ENCODE measurements around the gene GNAI1.
"Not testable (repeated sequence)": the region's sequence is repeated elsewhere in the genome, so short reads cannot be mapped to it uniquely, and the experiment has no call there.

The GNAI1 gene

DNA sequence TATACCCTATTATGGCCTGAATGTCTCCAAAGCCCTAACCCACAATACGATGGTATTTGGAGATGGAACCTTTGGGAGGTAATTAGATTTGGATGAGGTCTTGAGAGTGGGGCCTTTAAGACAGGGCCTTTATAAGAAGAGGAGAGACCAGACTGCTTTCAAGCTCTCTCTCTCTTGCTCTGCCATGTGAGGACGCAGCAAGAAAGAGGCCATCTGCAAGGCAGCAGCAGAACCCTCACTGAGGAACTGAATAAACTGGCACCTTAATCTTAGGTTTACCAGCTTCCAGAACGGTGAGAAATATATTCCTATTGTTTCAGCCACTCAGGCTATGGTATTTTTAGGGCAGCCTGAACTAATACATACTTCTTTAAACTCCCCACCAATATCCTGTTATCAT, 2.0 kb upstream of the GNAI1 start:
- no peak for DNase-seq (ENCODE audit: low spot score)

GRCh38 chr7:80133361-80134114, 1.1 kb upstream of the GNAI1 start:
- DNase-seq (ENCODE audit: low spot score): no peak

DNA sequence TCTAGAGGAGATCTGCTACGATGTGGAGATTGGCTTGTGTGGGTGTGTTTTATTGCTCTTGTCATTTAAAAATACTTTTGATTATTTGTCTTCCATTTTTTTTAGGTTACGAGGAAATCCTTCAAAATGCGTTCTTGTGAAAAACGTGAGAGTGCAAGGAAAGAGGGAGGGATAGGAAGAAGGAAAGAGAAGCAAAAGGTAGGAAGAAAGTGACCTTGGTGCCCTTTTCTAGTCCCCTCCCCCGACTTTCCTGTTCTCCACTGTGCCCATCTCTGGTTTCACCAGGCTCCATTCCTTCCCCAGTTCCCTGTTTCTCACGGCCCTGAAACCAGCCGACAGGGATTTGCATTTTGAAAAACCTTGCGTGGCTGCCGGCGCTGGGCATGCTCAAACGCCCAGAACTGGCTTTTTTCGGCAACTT, 506 bp upstream of the GNAI1 start:
- peak; percentile 62 for DNase-seq (ENCODE audit: low spot score)

GRCh38 chr7:80135309-80136104, 876 bp downstream of the GNAI1 start:
- peak; percentile 40 for DNase-seq (ENCODE audit: low spot score)

GRCh38 chr7:80136261-80137055, 1.8 kb downstream of the GNAI1 start:
- no peak for DNase-seq (ENCODE audit: low spot score)

- no peak for DNase-seq (ENCODE audit: low spot score)
Measured at GRCh38 chr7:80137410-80137809, 2.8 kb downstream of the GNAI1 start.

GRCh38 chr7:80139236-80139635, 4.6 kb downstream of the GNAI1 start:
- DNase-seq (ENCODE audit: low spot score): no peak

- no peak for DNase-seq (ENCODE audit: low spot score)
Measured at GRCh38 chr7:80140388-80140787, 5.8 kb downstream of the GNAI1 start.

DNA sequence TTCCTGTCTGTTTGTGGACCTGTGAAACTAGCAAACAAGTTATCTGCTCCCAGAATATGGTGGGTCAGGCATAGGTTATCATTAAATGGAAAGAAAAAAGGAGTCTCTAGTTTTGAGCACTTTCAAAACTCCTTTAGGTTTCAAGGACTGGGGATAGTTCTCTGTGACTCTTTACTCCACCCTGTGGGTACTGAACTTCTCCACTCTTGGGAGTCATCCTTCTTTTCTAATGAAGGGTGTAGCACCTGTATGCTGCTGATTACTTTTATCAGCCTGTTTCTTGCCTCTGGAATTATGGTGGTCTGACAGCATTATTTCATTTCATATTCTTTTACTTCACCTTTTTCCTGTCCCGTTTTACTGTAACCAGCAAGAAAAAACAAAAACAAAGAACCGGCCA, 6.7 kb downstream of the GNAI1 start:
- no peak for DNase-seq (ENCODE audit: low spot score)

- DNase-seq (ENCODE audit: low spot score): no peak
Measured at GRCh38 chr7:80142853-80143580, 8.4 kb downstream of the GNAI1 start.

DNA sequence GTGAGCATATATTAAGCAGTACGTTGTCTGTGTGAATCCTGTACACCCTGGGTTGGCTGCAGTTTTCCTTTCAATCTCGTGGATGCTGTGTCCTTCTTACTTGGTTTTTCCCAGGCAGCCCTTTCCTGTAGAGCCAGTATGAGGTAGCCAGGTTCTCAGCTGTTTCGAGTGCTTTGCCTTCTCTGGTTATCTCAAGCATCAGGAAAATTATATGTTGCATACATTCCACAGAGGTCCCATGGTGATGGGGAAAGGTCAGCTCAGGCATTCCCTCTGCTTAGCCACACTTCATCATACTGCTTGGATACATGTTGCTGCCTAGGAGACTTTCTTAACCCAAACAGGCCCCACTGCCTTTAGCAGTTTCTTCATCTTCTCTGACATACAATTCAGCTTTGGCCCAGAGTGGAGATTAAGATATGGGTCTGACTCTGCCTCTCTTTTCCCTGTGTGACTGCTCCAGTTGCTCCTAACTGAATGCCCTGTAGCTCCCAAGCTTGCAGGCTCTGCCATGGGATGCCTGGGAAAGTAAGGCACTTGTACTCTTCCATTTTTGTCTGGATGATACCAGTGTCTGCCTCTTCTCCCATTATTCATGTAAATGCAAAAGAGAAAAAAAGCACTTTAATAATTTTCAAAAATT, 11.3 kb downstream of the GNAI1 start:
- DNase-seq (ENCODE audit: low spot score): no peak

- DNase-seq (ENCODE audit: low spot score): no peak
Measured at GRCh38 chr7:80146545-80147182, 12.0 kb downstream of the GNAI1 start.

- no peak for DNase-seq (ENCODE audit: low spot score)
Measured at GRCh38 chr7:80147543-80148391, 13.1 kb downstream of the GNAI1 start.

GRCh38 chr7:80150611-80151273, 16.1 kb downstream of the GNAI1 start:
- no peak for DNase-seq (ENCODE audit: low spot score)

DNA sequence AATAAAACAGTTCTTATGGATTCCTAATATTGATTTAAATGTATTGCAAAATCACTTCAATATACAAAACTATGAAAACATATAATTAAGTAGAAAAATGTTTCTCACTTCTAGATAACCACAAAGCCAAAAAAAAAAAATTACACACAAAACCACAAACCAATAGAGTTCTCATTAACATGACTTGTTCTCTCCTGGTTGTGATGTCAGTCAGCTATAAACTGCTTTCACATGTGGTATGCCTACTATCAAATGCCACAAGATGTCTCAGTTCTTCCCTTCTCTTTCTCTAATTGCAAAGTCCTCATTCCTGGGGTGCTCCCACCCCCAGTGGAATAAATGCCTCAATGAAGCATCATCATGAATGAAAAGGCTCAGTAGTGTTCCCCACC, 16.6 kb downstream of the GNAI1 start:
- no peak for DNase-seq (ENCODE audit: low spot score)

GRCh38 chr7:80153446-80153845, 18.8 kb downstream of the GNAI1 start:
- DNase-seq (ENCODE audit: low spot score): no peak

DNA sequence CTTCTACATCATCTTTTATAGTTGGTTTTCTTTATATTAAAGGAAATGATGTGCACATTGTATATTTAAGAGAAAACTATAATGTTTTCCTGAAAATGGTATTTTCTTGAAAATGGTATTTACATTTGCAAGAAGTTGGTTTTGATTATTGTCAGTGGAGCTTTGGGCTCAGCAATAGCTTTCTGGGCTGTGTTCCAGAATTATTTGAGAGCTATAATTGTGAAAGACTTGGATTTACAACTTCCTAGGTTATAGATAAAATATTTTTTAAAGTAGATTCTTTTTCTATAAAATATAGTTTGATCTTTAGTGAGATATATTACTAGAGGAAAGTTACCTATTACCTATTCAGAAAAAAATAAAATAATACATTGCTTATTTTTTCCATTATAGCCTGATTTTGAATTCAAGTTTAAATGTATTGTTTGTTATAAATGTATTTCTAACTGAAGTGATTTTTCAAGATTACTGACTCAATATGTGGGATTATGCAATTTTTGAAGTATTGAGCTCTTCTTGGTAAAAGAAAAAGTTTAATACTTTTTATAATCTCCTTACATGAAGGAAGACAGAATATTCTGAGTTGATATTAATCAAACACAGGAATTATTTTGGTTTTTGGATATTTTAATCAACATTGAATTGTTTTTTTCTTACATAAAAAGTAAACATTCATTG, 20.2 kb downstream of the GNAI1 start:
- DNase-seq (ENCODE audit: low spot score): no peak

DNA sequence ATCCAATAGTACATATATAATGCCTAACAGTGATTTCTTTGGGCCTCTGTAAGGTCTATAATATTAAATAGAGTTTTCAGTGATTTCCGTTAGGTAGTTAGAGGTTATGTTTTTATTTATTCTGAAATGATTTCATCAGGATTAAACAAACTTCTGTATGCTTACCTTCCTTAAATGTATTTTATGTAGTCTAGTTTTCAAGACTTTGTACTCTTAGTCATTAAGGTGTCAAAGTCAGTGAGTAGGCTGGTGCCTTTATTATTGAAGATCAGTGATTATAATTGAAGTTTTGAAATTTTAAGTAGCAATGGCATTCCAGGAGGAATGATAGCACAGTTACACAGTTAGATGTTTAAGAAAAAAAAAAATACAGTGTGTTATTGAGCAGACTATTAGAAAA, 20.7 kb downstream of the GNAI1 start:
- no peak for DNase-seq (ENCODE audit: low spot score)

- DNase-seq (ENCODE audit: low spot score): not testable (repeated sequence)
Measured at GRCh38 chr7:80157770-80158169, 23.1 kb downstream of the GNAI1 start.

All from Ammon's horn (tissue), 1 donor.